ENCODE measurements around the gene TANC2.

The TANC2 gene

DNA sequence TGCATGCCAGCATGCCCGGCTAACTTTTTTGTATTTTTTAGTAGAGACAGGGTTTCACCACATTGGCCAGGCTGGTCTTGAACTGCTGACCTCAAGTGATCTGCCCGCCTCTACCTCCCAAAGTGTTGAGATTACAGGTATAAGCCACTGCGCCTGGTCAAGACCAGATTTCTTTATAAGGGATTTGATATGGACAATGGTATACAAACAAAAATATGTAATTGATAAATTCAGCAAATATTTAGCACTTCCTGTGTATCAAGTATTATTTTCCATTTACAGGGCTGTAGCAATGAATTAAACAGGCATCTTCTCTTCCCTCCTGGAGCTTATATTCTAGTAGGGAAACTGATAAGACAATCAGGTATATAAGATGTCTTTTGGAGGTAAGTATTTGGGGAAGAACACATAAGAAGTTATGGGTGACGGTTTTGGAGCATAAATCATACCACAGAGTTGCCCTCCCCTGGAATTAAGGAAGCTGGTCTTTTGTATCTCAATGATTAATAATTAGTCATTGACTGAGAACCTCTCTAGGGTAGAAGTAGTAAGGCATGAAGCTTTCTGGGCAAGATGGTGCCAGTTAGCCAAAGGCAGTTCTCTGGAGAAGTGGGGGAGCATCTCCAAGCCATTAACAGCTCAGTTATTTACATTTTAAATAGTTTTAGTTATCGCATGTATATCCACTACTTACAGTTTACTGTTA is 35.8 kb downstream of the TANC2 start:
- DNase-seq (ENCODE audit: low spot score) = no peak

DNA sequence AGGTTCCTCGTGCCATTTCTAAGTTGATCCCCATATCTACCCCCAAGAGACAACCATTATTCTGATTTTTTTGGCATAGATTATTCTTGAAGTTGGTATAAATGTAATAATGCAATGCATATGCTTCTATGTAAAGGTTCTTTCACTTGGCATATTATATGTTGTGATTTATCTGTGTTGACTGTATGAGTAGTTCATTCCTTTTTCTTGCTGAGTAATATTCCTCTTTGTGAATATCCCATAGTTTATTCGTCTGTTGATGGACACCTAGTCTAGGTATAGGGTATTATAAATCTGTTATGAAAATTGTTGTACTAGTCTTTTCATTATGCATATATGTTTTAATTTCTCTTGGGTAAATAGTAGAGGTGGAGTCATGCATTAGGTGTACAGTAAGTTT is 36.6 kb downstream of the TANC2 start:
- no peak for DNase-seq (ENCODE audit: low spot score)

GRCh38 chr17:63015824-63016223 is 49.8 kb downstream of the TANC2 start:
- DNase-seq (ENCODE audit: low spot score) = no peak
